PC-3 (cell line): ENCODE results near the gene KLRC3.

Experiments
- EZH2 ChIP-seq: fragments of 300-600 bp; sonication (generic); IDR thresholded peaks from one replicate; pipeline ENCODE4 v1.6.1; 2017; ENCODE audit warnings: antibody characterized with exemption, mild to moderate bottlenecking, low read length; ENCODE audit not compliant: unreplicated experiment
- TF ChIP-seq, protein P1 (sequence below): fragments of 300-600 bp; sonication (generic); conservative IDR thresholded peaks from 2 replicates; pipeline ENCODE4 v1.5.1; 2017; ENCODE audit warnings: antibody characterized with exemption, low read depth, mild to moderate bottlenecking, low read length

GRCh38 chr12:10454531-10454930 lies 34.1 kb upstream of the KLRC3 start:
- no peak for TF ChIP-seq EZH2
- TF ChIP-seq, protein P1, sequence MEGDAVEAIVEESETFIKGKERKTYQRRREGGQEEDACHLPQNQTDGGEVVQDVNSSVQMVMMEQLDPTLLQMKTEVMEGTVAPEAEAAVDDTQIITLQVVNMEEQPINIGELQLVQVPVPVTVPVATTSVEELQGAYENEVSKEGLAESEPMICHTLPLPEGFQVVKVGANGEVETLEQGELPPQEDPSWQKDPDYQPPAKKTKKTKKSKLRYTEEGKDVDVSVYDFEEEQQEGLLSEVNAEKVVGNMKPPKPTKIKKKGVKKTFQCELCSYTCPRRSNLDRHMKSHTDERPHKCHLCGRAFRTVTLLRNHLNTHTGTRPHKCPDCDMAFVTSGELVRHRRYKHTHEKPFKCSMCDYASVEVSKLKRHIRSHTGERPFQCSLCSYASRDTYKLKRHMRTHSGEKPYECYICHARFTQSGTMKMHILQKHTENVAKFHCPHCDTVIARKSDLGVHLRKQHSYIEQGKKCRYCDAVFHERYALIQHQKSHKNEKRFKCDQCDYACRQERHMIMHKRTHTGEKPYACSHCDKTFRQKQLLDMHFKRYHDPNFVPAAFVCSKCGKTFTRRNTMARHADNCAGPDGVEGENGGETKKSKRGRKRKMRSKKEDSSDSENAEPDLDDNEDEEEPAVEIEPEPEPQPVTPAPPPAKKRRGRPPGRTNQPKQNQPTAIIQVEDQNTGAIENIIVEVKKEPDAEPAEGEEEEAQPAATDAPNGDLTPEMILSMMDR = no peak
